Neural progenitor cell (in vitro differentiated cells): ENCODE measurements around the gene HMGB1. TPM values are rescaled to one million over a fixed set of nuclear protein-coding genes. Genes with fewer than 3 reads are reported as not detected.

Source experiments
- DNase-seq: peaks from one replicate; pipeline ENCODE4 v3.0.0-alpha.2; 2016; ENCODE audit warnings: low spot score
- H2AFZ ChIP-seq: fragments of 200-600 bp; sonication (generic); replicated peaks from 2 replicates; pipeline ENCODE4 v1.6.1; 2016; ENCODE audit warnings: antibody characterized with exemption
- H3F3A ChIP-seq: fragments of 200-600 bp; sonication (generic); 2 replicates; pipeline ENCODE4 v1.6.1; 2016; ENCODE audit warnings: antibody characterized with exemption, low read depth
- H3K27ac ChIP-seq: fragments of 200-600 bp; sonication (generic); 2 replicates; pipeline ENCODE4 v1.5.1; 2016; ENCODE audit warnings: mild to moderate bottlenecking
- H3K27me3 ChIP-seq: fragments of 200-600 bp; sonication (generic); 2 replicates; pipeline ENCODE4 v1.6.1; 2016; ENCODE audit warnings: mild to moderate bottlenecking, moderate library complexity
- H3K36me3 ChIP-seq: fragments of 200-600 bp; sonication (generic); 2 replicates; pipeline ENCODE4 v1.5.1; 2016
- H3K4me1 ChIP-seq: fragments of 200-600 bp; sonication (generic); 2 replicates; pipeline ENCODE4 v1.6.1; 2016; ENCODE audit warnings: mixed run types
- H3K4me2 ChIP-seq: fragments of 200-600 bp; sonication (generic); 2 replicates; pipeline ENCODE4 v1.6.1; 2016
- H3K4me3 ChIP-seq: fragments of 200-600 bp; sonication (generic); 2 replicates; pipeline ENCODE4 v1.5.1; 2016
- H3K79me2 ChIP-seq: fragments of 200-600 bp; sonication (generic); 2 replicates; pipeline ENCODE4 v1.6.1; 2016; ENCODE audit warnings: low read depth
- H3K9ac ChIP-seq: fragments of 200-600 bp; sonication (generic); 2 replicates; pipeline ENCODE4 v1.6.1; 2016
- H3K9me3 ChIP-seq: fragments of 200-600 bp; sonication (generic); 2 replicates; pipeline ENCODE4 v1.5.1; 2016; ENCODE audit warnings: low read depth
- H4K20me1 ChIP-seq: fragments of 200-600 bp; sonication (generic); 2 replicates; pipeline ENCODE4 v1.6.1; 2016; ENCODE audit warnings: low read depth
- H3K27ac Mint-ChIP-seq: 3 replicates; pipeline ENCODE4 v1.8.0; 2021; ENCODE audit warnings: mixed read lengths
- H3K27me3 Mint-ChIP-seq: 2 replicates; pipeline ENCODE4 v1.8.0; 2022; ENCODE audit warnings: low read depth, mild to moderate bottlenecking, inconsistent platforms, moderate library complexity, mixed read lengths; ENCODE audit not compliant: insufficient read depth
- H3K36me3 Mint-ChIP-seq: 3 replicates; pipeline ENCODE4 v1.8.0; 2021; ENCODE audit warnings: mixed read lengths
- H3K4me1 Mint-ChIP-seq: 3 replicates; pipeline ENCODE4 v1.8.0; 2021; ENCODE audit warnings: mixed read lengths
- H3K4me3 Mint-ChIP-seq: 3 replicates; pipeline ENCODE4 v1.8.0; 2021; ENCODE audit warnings: mild to moderate bottlenecking, moderate library complexity, mixed read lengths
- H3K9me3 Mint-ChIP-seq: 3 replicates; pipeline ENCODE4 v1.8.0; 2020; ENCODE audit warnings: mixed read lengths
- CTCF ChIP-seq: fragments of 200-600 bp; sonication (generic); IDR thresholded peaks from 2 replicates; pipeline ENCODE4 v1.5.1; 2017; ENCODE audit warnings: antibody characterized with exemption, mild to moderate bottlenecking
- EZH2 ChIP-seq: fragments of 200-600 bp; sonication (generic); IDR thresholded peaks from 2 replicates; pipeline ENCODE4 v1.6.1; 2017; ENCODE audit warnings: antibody characterized with exemption, mild to moderate bottlenecking, moderate library complexity
- EZH2phosphoT487 ChIP-seq: fragments of 200-600 bp; sonication (generic); IDR thresholded peaks from 2 replicates; pipeline ENCODE4 v1.6.1; 2017; ENCODE audit warnings: antibody characterized with exemption
- total RNA-seq: library from RNA; depleted of rRNA; stranded (reverse); fragments of >200 nt; gene quantifications from 2 replicates; pipeline ENCODE4 v1.2.3, GENCODE V29; 2015; ENCODE audit warnings: low replicate concordance

HMGB1 gene
- total RNA-seq, 1 donor from 2014 or later, result 1,493 TPM

GRCh38 chr13:30418717-30419459 is 46.8 kb downstream of the HMGB1 start:
- DNase-seq, result no peak
- H3K4me1 Mint-ChIP-seq, result peaks cover 21% of the 10 kb centered on the region
- no peaks in the 10 kb centered on the region for H3K36me3 Mint-ChIP-seq
- H3K9me3 Mint-ChIP-seq, result no peaks in the 10 kb centered on the region
- no peak overlapping the region for H3K27ac Mint-ChIP-seq
- H3K27me3 ChIP-seq, result peaks cover 27% of the 10 kb centered on the region
- no peak for TF ChIP-seq CTCF
- TF ChIP-seq EZH2phosphoT487, result no peak
- no peak for TF ChIP-seq EZH2
- peaks cover 3% of the 10 kb centered on the region for H3K4me1 ChIP-seq
- H3K9me3 ChIP-seq, result no peaks in the 10 kb centered on the region
- peaks cover 17% of the 10 kb centered on the region for H3F3A ChIP-seq
- no peaks in the 10 kb centered on the region for H4K20me1 ChIP-seq
- H2AFZ ChIP-seq, result no peak overlapping the region
- H3K4me2 ChIP-seq, result no peak overlapping the region
- no peak overlapping the region for H3K9ac ChIP-seq
- H3K27me3 Mint-ChIP-seq, result peaks cover 16% of the 10 kb centered on the region
- H3K4me3 ChIP-seq, result no peak overlapping the region
- no peak overlapping the region for H3K4me3 Mint-ChIP-seq
- H3K79me2 ChIP-seq, result no peaks in the 10 kb centered on the region
- H3K27ac ChIP-seq, result no peak overlapping the region
- H3K36me3 ChIP-seq, result no peaks in the 10 kb centered on the region

- H3K27me3 Mint-ChIP-seq, result peaks cover 11% of the 10 kb centered on the region
- Histone ChIP-seq H3K27ac (no peak overlapping the region), H3K9ac (no peak overlapping the region), H3F3A (peaks cover 17% of the 10 kb centered on the region), H4K20me1 (no peaks in the 10 kb centered on the region), H3K4me1 (peaks cover 3% of the 10 kb centered on the region), H3K27me3 (peaks cover 20% of the 10 kb centered on the region), H3K4me3 (no peak overlapping the region), H3K79me2 (no peaks in the 10 kb centered on the region), H2AFZ (no peak overlapping the region), H3K36me3 (no peaks in the 10 kb centered on the region), H3K4me2 (no peak overlapping the region), H3K9me3 (no peaks in the 10 kb centered on the region)
- DNase-seq, result no peak
- H3K4me1 Mint-ChIP-seq, result peaks cover 21% of the 10 kb centered on the region
- H3K27ac Mint-ChIP-seq, result no peak overlapping the region
- no peaks in the 10 kb centered on the region for H3K9me3 Mint-ChIP-seq
- TF ChIP-seq EZH2 (no peak), CTCF (no peak), EZH2phosphoT487 (no peak)
- no peaks in the 10 kb centered on the region for H3K36me3 Mint-ChIP-seq
- no peak overlapping the region for H3K4me3 Mint-ChIP-seq
Measured at GRCh38 chr13:30418075-30418716, 47.5 kb downstream of the HMGB1 start.

- H3K9me3 ChIP-seq, result no peaks in the 10 kb centered on the region
- Mint-ChIP-seq H3K27ac (no peak overlapping the region), H3K4me3 (no peak overlapping the region), H3K9me3 (no peaks in the 10 kb centered on the region), H3K27me3 (peaks cover 11% of the 10 kb centered on the region), H3K4me1 (peaks cover 18% of the 10 kb centered on the region), H3K36me3 (no peaks in the 10 kb centered on the region)
- no peak for TF ChIP-seq EZH2
- TF ChIP-seq CTCF, result no peak
- TF ChIP-seq EZH2phosphoT487, result no peak
- peaks cover 14% of the 10 kb centered on the region for H3K27me3 ChIP-seq
- no peak overlapping the region for H3K4me3 ChIP-seq
- H3F3A ChIP-seq, result peaks cover 10% of the 10 kb centered on the region
- H3K9ac ChIP-seq, result no peak overlapping the region
- H4K20me1 ChIP-seq, result no peaks in the 10 kb centered on the region
- H3K27ac ChIP-seq, result no peak overlapping the region
- no peak for DNase-seq
- H3K36me3 ChIP-seq, result no peaks in the 10 kb centered on the region
- no peak overlapping the region for H3K4me2 ChIP-seq
- peaks cover 3% of the 10 kb centered on the region for H3K4me1 ChIP-seq
- no peak overlapping the region for H2AFZ ChIP-seq
- H3K79me2 ChIP-seq, result no peaks in the 10 kb centered on the region
Measured at GRCh38 chr13:30416471-30416870, 49.3 kb downstream of the HMGB1 start.
